Adipocyte (in vitro differentiated cells): ENCODE data around the gene CARS1.

Experiments used
- DNase-seq: peaks from one replicate; pipeline ENCODE4 v3.0.0-alpha.2; 2015; ENCODE audit warnings: low read depth
- H3K27me3 ChIP-seq: replicated peaks from 2 replicates; pipeline ENCODE4 v1.7.0; 2013; ENCODE audit warnings: mild to moderate bottlenecking, low read length, moderate library complexity; ENCODE audit not compliant: control insufficient read depth, insufficient read depth
- H3K36me3 ChIP-seq: 2 replicates; pipeline ENCODE4 v1.7.0; 2013; ENCODE audit warnings: low read length, mild to moderate bottlenecking, moderate library complexity; ENCODE audit not compliant: control insufficient read depth, insufficient read depth, severe bottlenecking
- H3K4me1 ChIP-seq: 2 replicates; pipeline ENCODE4 v1.7.0; 2013; ENCODE audit warnings: mild to moderate bottlenecking, low read length, moderate library complexity; ENCODE audit not compliant: control insufficient read depth, insufficient read depth
- H3K4me3 ChIP-seq: 2 replicates; pipeline ENCODE4 v1.7.0; 2013; ENCODE audit warnings: mild to moderate bottlenecking, low read length, moderate library complexity
- H3K9ac ChIP-seq: 2 replicates; pipeline ENCODE4 v1.7.0; 2013; ENCODE audit warnings: mild to moderate bottlenecking, low read length, moderate library complexity
- H3K9me3 ChIP-seq: 2 replicates; pipeline ENCODE4 v1.7.0; 2013; ENCODE audit warnings: mild to moderate bottlenecking, low read length, moderate library complexity; ENCODE audit not compliant: control insufficient read depth

The CARS1 gene

GRCh38 chr11:3026803-3027202 lies 30.4 kb downstream of the CARS1 start:
- no peak overlapping the region for H3K4me3 ChIP-seq
- peaks cover 73% of the 10 kb centered on the region for H3K36me3 ChIP-seq
- H3K9me3 ChIP-seq, result no peaks in the 10 kb centered on the region
- no peak overlapping the region for H3K9ac ChIP-seq
- DNase-seq, result no peak
- peaks cover 18% of the 10 kb centered on the region for H3K4me1 ChIP-seq
- H3K27me3 ChIP-seq, result no peaks in the 10 kb centered on the region

- Histone ChIP-seq H3K9me3 (no peaks in the 10 kb centered on the region), H3K36me3 (peaks cover 68% of the 10 kb centered on the region), H3K27me3 (no peaks in the 10 kb centered on the region), H3K4me3 (peak overlapping the region; percentile 36), H3K9ac (peak overlapping the region; percentile 63), H3K4me1 (peaks cover 28% of the 10 kb centered on the region)
- DNase-seq, result peak; percentile 72
These were observed 34.2 kb downstream of the CARS1 start for GRCh38 chr11:3022982-3023381.

- H3K4me3 ChIP-seq, result peak overlapping the region; percentile 36
- H3K9ac ChIP-seq, result peak overlapping the region; percentile 63
- no peaks in the 10 kb centered on the region for H3K27me3 ChIP-seq
- peaks cover 68% of the 10 kb centered on the region for H3K36me3 ChIP-seq
- DNase-seq, result peak; percentile 74
- peaks cover 28% of the 10 kb centered on the region for H3K4me1 ChIP-seq
- H3K9me3 ChIP-seq, result no peaks in the 10 kb centered on the region
These were observed 34.8 kb downstream of the CARS1 start for GRCh38 chr11:3022300-3022967.

DNA sequence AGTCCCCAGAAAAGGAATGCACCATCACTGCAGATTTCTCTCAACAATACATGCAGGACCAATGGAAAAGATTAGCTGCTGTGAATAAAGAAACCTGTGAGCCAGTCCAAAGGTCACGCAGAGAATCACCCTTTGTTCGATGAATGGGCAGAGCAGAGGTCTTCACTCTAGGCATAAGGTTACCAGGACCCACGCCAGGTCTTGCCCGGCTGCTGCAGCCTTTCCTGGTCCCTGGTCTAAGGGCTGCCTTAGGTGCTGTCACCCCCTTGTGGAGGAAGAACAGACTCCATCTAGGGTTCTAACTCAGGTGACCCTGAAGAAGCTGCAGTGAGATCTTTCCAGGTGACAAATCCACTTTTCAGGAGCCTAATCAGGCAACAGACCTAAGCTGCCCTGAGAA lies 36.1 kb downstream of the CARS1 start:
- peaks cover 69% of the 10 kb centered on the region for H3K36me3 ChIP-seq
- peaks cover 28% of the 10 kb centered on the region for H3K4me1 ChIP-seq
- DNase-seq, result peak; percentile 30
- no peaks in the 10 kb centered on the region for H3K9me3 ChIP-seq
- no peak overlapping the region for H3K9ac ChIP-seq
- no peaks in the 10 kb centered on the region for H3K27me3 ChIP-seq
- no peak overlapping the region for H3K4me3 ChIP-seq

- H3K36me3 ChIP-seq, result peaks cover 71% of the 10 kb centered on the region
These were observed 37.2 kb downstream of the CARS1 start for GRCh38 chr11:3020011-3020410.

DNA sequence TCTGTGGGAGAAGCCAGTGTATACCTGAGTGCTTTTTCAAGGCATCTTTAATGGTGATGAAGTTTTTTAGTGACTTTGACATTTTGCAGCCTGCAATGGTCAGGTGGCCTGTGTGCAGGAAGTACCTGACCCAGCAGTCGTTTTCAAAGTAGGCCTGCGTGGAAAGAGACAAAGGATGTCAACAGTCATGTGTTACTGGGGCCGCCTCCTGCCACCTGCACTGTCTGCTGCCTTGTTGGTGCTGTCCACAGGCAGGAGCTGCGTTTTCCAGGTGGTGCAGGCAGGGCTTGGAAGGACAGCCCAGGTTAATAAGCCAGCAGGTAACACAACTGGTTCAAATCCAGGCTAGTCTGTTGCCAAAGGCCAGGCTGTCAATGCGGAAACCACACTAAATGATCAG lies 38.6 kb downstream of the CARS1 start:
- Histone ChIP-seq H3K27me3 (no peaks in the 10 kb centered on the region), H3K36me3 (peaks cover 74% of the 10 kb centered on the region), H3K4me1 (peaks cover 44% of the 10 kb centered on the region), H3K9me3 (no peaks in the 10 kb centered on the region), H3K4me3 (no peak overlapping the region), H3K9ac (no peak overlapping the region)
- DNase-seq, result no peak

More at GRCh38 chr11:3020011-3020410, 37.2 kb downstream of the CARS1 start:
- H3K9me3 ChIP-seq, result no peaks in the 10 kb centered on the region
- H3K4me1 ChIP-seq, result peaks cover 33% of the 10 kb centered on the region
- no peak overlapping the region for H3K9ac ChIP-seq
- H3K4me3 ChIP-seq, result no peak overlapping the region
- no peak for DNase-seq
- no peaks in the 10 kb centered on the region for H3K27me3 ChIP-seq

DNA sequence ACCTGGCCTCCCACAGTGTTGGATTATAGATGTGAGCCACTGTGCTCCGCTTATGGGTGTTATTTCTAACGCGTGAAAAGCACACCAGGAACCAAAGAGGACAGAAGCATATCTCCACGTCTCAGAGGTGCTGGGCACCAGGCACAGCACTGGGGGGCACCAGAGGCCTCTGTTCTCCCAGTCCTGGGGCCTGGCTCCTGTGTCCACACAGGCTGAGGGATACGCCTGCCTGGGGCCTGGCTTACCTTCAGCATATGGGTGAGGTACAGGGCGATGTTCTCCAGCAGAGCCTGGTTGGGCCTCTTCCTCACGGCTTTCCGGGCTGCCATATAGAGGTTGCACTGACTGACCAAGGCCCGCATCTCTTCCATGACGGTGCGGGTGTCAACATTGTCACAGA lies 40.4 kb downstream of the CARS1 start:
- Histone ChIP-seq H3K27me3 (no peaks in the 10 kb centered on the region), H3K9me3 (no peaks in the 10 kb centered on the region), H3K4me1 (peaks cover 28% of the 10 kb centered on the region), H3K9ac (no peak overlapping the region), H3K4me3 (no peak overlapping the region), H3K36me3 (peaks cover 91% of the 10 kb centered on the region)
- no peak for DNase-seq

GRCh38 chr11:3015796-3016195 lies 41.4 kb downstream of the CARS1 start:
- H3K4me1 ChIP-seq, result peaks cover 18% of the 10 kb centered on the region
- no peak overlapping the region for H3K9ac ChIP-seq
- DNase-seq, result no peak
- peaks cover 97% of the 10 kb centered on the region for H3K36me3 ChIP-seq
- H3K9me3 ChIP-seq, result no peaks in the 10 kb centered on the region
- no peaks in the 10 kb centered on the region for H3K27me3 ChIP-seq
- H3K4me3 ChIP-seq, result no peak overlapping the region

- Histone ChIP-seq H3K9ac (no peak overlapping the region), H3K36me3 (peaks cover 97% of the 10 kb centered on the region)
These were observed 42.3 kb downstream of the CARS1 start for GRCh38 chr11:3014943-3015342.

GRCh38 chr11:3014057-3014938 lies 42.9 kb downstream of the CARS1 start:
- DNase-seq, result no peak
- Histone ChIP-seq H3K4me3 (no peak overlapping the region), H3K36me3 (peaks cover 97% of the 10 kb centered on the region), H3K9ac (no peak overlapping the region), H3K4me1 (peaks cover 17% of the 10 kb centered on the region), H3K9me3 (no peaks in the 10 kb centered on the region), H3K27me3 (no peaks in the 10 kb centered on the region)

More at GRCh38 chr11:3014943-3015342, 42.3 kb downstream of the CARS1 start:
- Histone ChIP-seq H3K4me1 (peaks cover 17% of the 10 kb centered on the region), H3K27me3 (no peaks in the 10 kb centered on the region), H3K9me3 (no peaks in the 10 kb centered on the region), H3K4me3 (no peak overlapping the region)
- DNase-seq, result no peak
